HepG2 (cell line): ENCODE measurements around the gene PDZRN4. TPM values are rescaled to one million over a fixed set of nuclear protein-coding genes. Genes with fewer than 3 reads are reported as not detected.

ENCODE experiments used
- ATAC-seq: fragments of 200-7000 bp; cut with Tn5 transposase; 3 replicates; pipeline ENCODE4 v1.9.1; 2020; ENCODE audit warnings: mild to moderate bottlenecking, moderate library complexity
- BruUV-seq: library from RNA; stranded (reverse); fragments of 400-500 nt; replicated peaks from 2 replicates; lab custom pipeline; 2021; lab: Mats Ljungman, UMichigan
- CTCF ChIA-PET: fragments of 300-600 bp; formaldehyde crosslinking; extraction: SDS; loops from one replicate; lab custom pipeline; 2021; ENCODE audit warnings: low total read pairs, inconsistent platforms, low intra/inter-chr PET ratio; lab: Yijun Ruan, JAX
- POLR2A ChIA-PET: fragments of 350-600 bp; sonication (Branson Sonifier 250); formaldehyde crosslinking; loops from one replicate; lab custom pipeline; 2020; ENCODE audit warnings: antibody characterized with exemption, inconsistent platforms; lab: Yijun Ruan, JAX
- DNase-seq: peaks from one replicate; pipeline ENCODE4 v3.0.0-alpha.2; 2015; ENCODE audit warnings: low spot score
- FAIRE-seq: peaks from 3 replicates; lab custom pipeline; 2011; peaks lifted over from hg19 to GRCh38; lab: Jason Lieb, UNC
- H2AFZ ChIP-seq: one replicate; pipeline ENCODE4 v1.6.1; 2011; ENCODE audit warnings: low read length, inconsistent platforms
- H3K27ac ChIP-seq: fragments of 300-600 bp; 3 replicates; pipeline ENCODE4 v1.8.0; 2011; ENCODE audit warnings: mixed run types, mild to moderate bottlenecking, mixed read lengths, low read length, inconsistent platforms; ENCODE audit not compliant: insufficient read depth; ENCODE audit errors: extremely low read length
- H3K27me3 ChIP-seq, 2 experiments: fragments of 200-600 bp in 1 of 2; 2 replicates in 1 of 2; 3 replicates in 1 of 2; pipeline versions ENCODE4 v1.6.0 to v1.8.0; 2011; ENCODE audit warnings: low read length in 2 of 2, mild to moderate bottlenecking in 2 of 2, moderate library complexity in 2 of 2, inconsistent platforms in 1 of 2; ENCODE audit not compliant: insufficient read depth in 2 of 2, control insufficient read depth in 1 of 2
- H3K36me3 ChIP-seq, 2 experiments: fragments of 200-600 bp in 1 of 2; replicated peaks in 1 of 2; 2 replicates in 1 of 2; 3 replicates in 1 of 2; pipeline versions ENCODE4 v1.5.1 to v1.8.0; 2011; ENCODE audit warnings: low read length in 2 of 2, inconsistent platforms in 1 of 2; ENCODE audit not compliant: insufficient read depth in 2 of 2, control insufficient read depth in 1 of 2
- H3K4me1 ChIP-seq: 2 replicates; pipeline ENCODE4 v1.5.1; 2012; ENCODE audit warnings: low read length, inconsistent platforms; ENCODE audit not compliant: insufficient read depth
- H3K4me2 ChIP-seq: 2 replicates; pipeline ENCODE4 v1.6.0; 2011; ENCODE audit warnings: low read depth, low read length, inconsistent platforms
- H3K4me3 ChIP-seq, 3 experiments: fragments of 200-600 bp in 1 of 3; sonication (generic), shearing (Covaris generic) in 1 of 3; replicated peaks in 1 of 3; 2 replicates each; pipeline ENCODE4 v1.5.1; 2011 to 2016; ENCODE audit warnings: low read length in 3 of 3, inconsistent platforms in 2 of 3, low read depth in 2 of 3, mild to moderate bottlenecking in 2 of 3, control low read depth in 1 of 3, mixed read lengths in 1 of 3; ENCODE audit not compliant: insufficient read depth in 1 of 3
- H3K79me2 ChIP-seq: one replicate; pipeline ENCODE4 v1.6.1; 2011; ENCODE audit warnings: low read length, inconsistent platforms; ENCODE audit not compliant: insufficient read depth
- H3K9ac ChIP-seq: 2 replicates; pipeline ENCODE4 v1.6.0; 2011; ENCODE audit warnings: mild to moderate bottlenecking, low read depth, low read length, inconsistent platforms; ENCODE audit not compliant: insufficient read depth
- H3K9me3 ChIP-seq: 2 replicates; pipeline ENCODE4 v1.5.1; 2012; ENCODE audit warnings: mild to moderate bottlenecking, low read length
- H4K20me1 ChIP-seq: 2 replicates; pipeline ENCODE4 v1.6.0; 2011; ENCODE audit warnings: inconsistent platforms, mild to moderate bottlenecking, low read length, moderate library complexity; ENCODE audit not compliant: insufficient read depth
- ARID2 ChIP-seq: sonication (generic); formaldehyde crosslinking; IDR thresholded peaks from 2 replicates; pipeline ENCODE4 v1.8.1; 2022; ENCODE audit warnings: mild to moderate bottlenecking, missing genetic modification reagents, borderline replicate concordance
- CEBPG ChIP-seq: IDR thresholded peaks from 2 replicates; pipeline ENCODE4 v1.6.1; 2016
- KDM1A ChIP-seq: IDR thresholded peaks from 2 replicates; pipeline ENCODE4 v1.6.1; 2016; ENCODE audit warnings: missing compliant biosample characterization
- LCORL ChIP-seq, 2 experiments: fragments of 450-650 bp in 1 of 2; sonication (generic) in 1 of 2; formaldehyde crosslinking in 1 of 2; IDR thresholded peaks; 2 replicates each; pipeline versions ENCODE4 v1.5.0 to v1.6.1; 2017 to 2020; ENCODE audit warnings: antibody characterized with exemption in 1 of 2, missing genetic modification reagents in 1 of 2
- SKIL ChIP-seq: sonication (generic); formaldehyde crosslinking; IDR thresholded peaks from 2 replicates; pipeline ENCODE4 v1.8.0; 2022; ENCODE audit warnings: missing genetic modification reagents, mild to moderate bottlenecking, moderate library complexity, borderline replicate concordance
- ZBTB4 ChIP-seq: sonication (generic); formaldehyde crosslinking; IDR thresholded peaks from 2 replicates; pipeline ENCODE4 v1.4.0; 2020; ENCODE audit warnings: missing genetic modification reagents, mild to moderate bottlenecking, borderline replicate concordance
- ZBTB42 ChIP-seq: sonication (generic); formaldehyde crosslinking; IDR thresholded peaks from 2 replicates; pipeline ENCODE4 v1.5.0; 2020; ENCODE audit warnings: mild to moderate bottlenecking, missing genetic modification reagents
- ZBTB7A ChIP-seq: sonication (generic); formaldehyde crosslinking; IDR thresholded peaks from 2 replicates; pipeline ENCODE4 v1.8.0; 2022; ENCODE audit warnings: mild to moderate bottlenecking, missing genetic modification reagents
- ZNF24 ChIP-seq: fragments of 450-650 bp; IDR thresholded peaks from 2 replicates; pipeline ENCODE4 v1.6.1; 2017; ENCODE audit warnings: antibody characterized with exemption, mild to moderate bottlenecking
- ZNF333 ChIP-seq: sonication (generic); formaldehyde crosslinking; IDR thresholded peaks from 2 replicates; pipeline ENCODE4 v1.4.0; 2020; ENCODE audit warnings: mild to moderate bottlenecking, missing genetic modification reagents, borderline replicate concordance
- ZSCAN20 ChIP-seq: sonication (generic); formaldehyde crosslinking; IDR thresholded peaks from 2 replicates; pipeline ENCODE4 v1.4.0; 2020; ENCODE audit warnings: missing genetic modification reagents, mild to moderate bottlenecking, borderline replicate concordance
- WGBS: methylation state at CpG from one replicate; pipeline ENCODE4 v1.1.6; 2017; ENCODE audit warnings: low lambda C conversion rate; 5-methylcytosine and 5-hydroxymethylcytosine counted together
- in situ Hi-C: cut with HindIII; loops from 2 replicates; pipeline ENCODE4 v1.10.0; 2017; ENCODE audit warnings: low pct_unique_long_range_greater_than_20kb; ENCODE audit not compliant: extremely low pct_ligation_motif_present
- intact Hi-C: fragments of 100-400 bp; cut with micrococcal nuclease; formaldehyde crosslinking; loops from one replicate; pipeline ENCODE4 v1.10.0; 2022; ENCODE audit not compliant: unreplicated experiment
- polyA plus RNA-seq, 8 experiments: library from polyadenylated mRNA; depleted of rRNA in 3 of 8; stranded (reverse) in 7 of 8; unstranded in 1 of 8; fragments of >200 nt; fragmentation: Illumina TruSeq in 4 of 8; extraction: Trizol in 4 of 8; gene quantifications; 2 replicates each; pipeline versions ENCODE4 v1.2.1 to v1.2.3, GENCODE V29; 2011 to 2016; ENCODE audit warnings: low read depth in 4 of 8, missing spikeins in 1 of 8, mixed read lengths in 1 of 8; ENCODE audit not compliant: insufficient read depth in 1 of 8
- total RNA-seq, 5 experiments: library from RNA; depleted of rRNA; stranded (reverse); fragments of >200 nt; fragmentation: Illumina TruSeq; extraction: Trizol; gene quantifications; 2 replicates each; pipeline ENCODE4 v1.2.3, GENCODE V29; 2016; ENCODE audit warnings: low read depth in 1 of 5
- TF ChIP-seq, protein P1 (sequence below): sonication (generic); formaldehyde crosslinking; IDR thresholded peaks from 2 replicates; pipeline ENCODE4 v1.4.0; 2020; ENCODE audit warnings: missing genetic modification reagents

PDZRN4 gene
- total and polyA plus RNA-seq, 2 of the 13 experiments (the other 11 are each of a cell fraction or from before 2014, with no cell fraction given), result not detected

GRCh38 chr12:41552588-41552987 lies 364.5 kb downstream of the PDZRN4 start:
- no peak for DNase-seq
- Histone ChIP-seq H3K9me3 (no peaks in the 10 kb centered on the region), H3K4me3 (no peak overlapping the region), H3K27ac (no peak overlapping the region), H3K9ac (no peak overlapping the region), H3K79me2 (no peaks in the 10 kb centered on the region), H3K4me1 (no peaks in the 10 kb centered on the region), H3K4me2 (no peak overlapping the region), H4K20me1 (no peaks in the 10 kb centered on the region), H3K36me3 (no peaks in the 10 kb centered on the region), H2AFZ (no peak overlapping the region), H3K27me3 (no peaks in the 10 kb centered on the region)
- WGBS, result 9% methylated on average over 9 of the region's 9 CpGs
- ChIA-PET POLR2A (no interaction called here), CTCF (no interaction called here)
- in situ Hi-C loops, result no loop called here
- TF ChIP-seq ZNF333 (CRISPR knock-in tag) (no peak), ZBTB42 (CRISPR knock-in tag) (no peak), ZBTB7A (CRISPR knock-in tag) (no peak)
- intact Hi-C loops, result no loop called here
- no peak for ATAC-seq
- FAIRE-seq, result no peak
- BruUV-seq, result no TSS peak

DNA sequence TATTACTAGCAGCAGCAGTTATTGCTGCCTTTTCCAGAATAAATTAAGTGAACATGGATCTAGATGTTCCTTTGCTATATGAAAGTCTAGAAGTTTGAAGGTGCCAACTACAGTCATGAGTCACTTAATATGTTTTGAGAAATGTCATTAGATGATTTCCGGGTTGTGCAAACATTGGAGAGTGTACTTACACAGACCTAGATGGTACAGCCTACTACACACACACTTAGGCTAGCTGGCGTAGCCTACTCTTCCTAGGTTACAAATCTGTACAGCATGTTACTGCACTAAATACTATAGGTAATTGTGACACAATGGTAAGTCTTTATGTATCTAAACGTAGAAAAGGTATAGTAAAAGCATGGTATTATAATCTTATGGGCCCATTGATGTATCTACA lies 368.1 kb downstream of the PDZRN4 start:
- FAIRE-seq (no peak), DNase-seq (no peak), ATAC-seq (no peak)
- Histone ChIP-seq H3K79me2 (no peaks in the 10 kb centered on the region), H3K9ac (no peak overlapping the region), H3K4me3 (no peak overlapping the region), H3K4me1 (no peaks in the 10 kb centered on the region), H3K4me2 (no peak overlapping the region), H2AFZ (no peak overlapping the region), H3K36me3 (no peaks in the 10 kb centered on the region), H4K20me1 (no peaks in the 10 kb centered on the region), H3K9me3 (no peaks in the 10 kb centered on the region), H3K27me3 (no peaks in the 10 kb centered on the region), H3K27ac (no peak overlapping the region)
- in situ Hi-C loops (no loop called here), intact Hi-C loops (no loop called here)
- ChIA-PET CTCF (no interaction called here), POLR2A (no interaction called here)
- no TSS peak for BruUV-seq
- WGBS, result 30% methylated on average over 3 of the region's 3 CpGs
- no peak for TF ChIP-seq LCORL (IDR thresholded peaks at IDR 0.05)
- no peak for TF ChIP-seq LCORL (CRISPR knock-in tag; IDR thresholded peaks at IDR 0.05)
- TF ChIP-seq KDM1A, result no peak
- TF ChIP-seq CEBPG (CRISPR knock-in tag), result no peak
- TF ChIP-seq, protein P1, sequence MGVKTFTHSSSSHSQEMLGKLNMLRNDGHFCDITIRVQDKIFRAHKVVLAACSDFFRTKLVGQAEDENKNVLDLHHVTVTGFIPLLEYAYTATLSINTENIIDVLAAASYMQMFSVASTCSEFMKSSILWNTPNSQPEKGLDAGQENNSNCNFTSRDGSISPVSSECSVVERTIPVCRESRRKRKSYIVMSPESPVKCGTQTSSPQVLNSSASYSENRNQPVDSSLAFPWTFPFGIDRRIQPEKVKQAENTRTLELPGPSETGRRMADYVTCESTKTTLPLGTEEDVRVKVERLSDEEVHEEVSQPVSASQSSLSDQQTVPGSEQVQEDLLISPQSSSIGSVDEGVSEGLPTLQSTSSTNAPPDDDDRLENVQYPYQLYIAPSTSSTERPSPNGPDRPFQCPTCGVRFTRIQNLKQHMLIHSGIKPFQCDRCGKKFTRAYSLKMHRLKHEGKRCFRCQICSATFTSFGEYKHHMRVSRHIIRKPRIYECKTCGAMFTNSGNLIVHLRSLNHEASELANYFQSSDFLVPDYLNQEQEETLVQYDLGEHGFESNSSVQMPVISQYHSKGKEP (CRISPR knock-in tag), result no peak
- TF ChIP-seq ZNF24, result no peak
- no peak for TF ChIP-seq ARID2 (CRISPR knock-in tag)
- TF ChIP-seq SKIL (CRISPR knock-in tag), result no peak
- no peak for TF ChIP-seq ZBTB4 (CRISPR knock-in tag)
- no peak for TF ChIP-seq ZSCAN20 (CRISPR knock-in tag)
